Measurements from ENCODE around the gene TEX14.
A peak's percentile ranks its signal among the peaks of the same experiment; 100 is the strongest.
"Not testable (repeated sequence)": the region's sequence is repeated elsewhere in the genome, so short reads cannot be mapped to it uniquely, and the experiment has no call there.

The TEX14 gene

GRCh38 chr17:58691701-58692238 is at the start of gene TEX14:
Gene TEX14 (minus strand): TSS chr17:58692045. CDS start chr17:58652001, 40,044 bp downstream.
- DNase-seq (ENCODE audit: low spot score), result peak; percentile 47

- no peak for DNase-seq (ENCODE audit: low spot score)
Measured at GRCh38 chr17:58741121-58741625, 49.3 kb upstream of the TEX14 start.

GRCh38 chr17:58734811-58735210 is 43.0 kb upstream of the TEX14 start:
- DNase-seq (ENCODE audit: low spot score), result no peak

- no peak for DNase-seq (ENCODE audit: low spot score)
Measured at GRCh38 chr17:58734040-58734439, 42.2 kb upstream of the TEX14 start.

GRCh38 chr17:58730937-58731336 is 39.1 kb upstream of the TEX14 start:
- DNase-seq (ENCODE audit: low spot score), result no peak

GRCh38 chr17:58728798-58729197 is 37.0 kb upstream of the TEX14 start:
- no peak for DNase-seq (ENCODE audit: low spot score)

GRCh38 chr17:58722696-58723095 is 30.9 kb upstream of the TEX14 start:
- DNase-seq (ENCODE audit: low spot score), result no peak

GRCh38 chr17:58722274-58722673 is 30.4 kb upstream of the TEX14 start:
- DNase-seq (ENCODE audit: low spot score), result no peak

- peak; percentile 38 for DNase-seq (ENCODE audit: low spot score)
Measured at GRCh38 chr17:58710948-58711552, 19.2 kb upstream of the TEX14 start.

GRCh38 chr17:58706351-58707140 is 14.7 kb upstream of the TEX14 start:
- no peak for DNase-seq (ENCODE audit: low spot score)

GRCh38 chr17:58703916-58704286 is 12.1 kb upstream of the TEX14 start:
- DNase-seq (ENCODE audit: low spot score), result no peak

- no peak for DNase-seq (ENCODE audit: low spot score)
Measured at GRCh38 chr17:58703137-58703915, 11.5 kb upstream of the TEX14 start.

- DNase-seq (ENCODE audit: low spot score), result no peak
Measured at GRCh38 chr17:58702708-58703107, 10.9 kb upstream of the TEX14 start.

- DNase-seq (ENCODE audit: low spot score), result no peak
Measured at GRCh38 chr17:58702045-58702476, 10.2 kb upstream of the TEX14 start.

- no peak for DNase-seq (ENCODE audit: low spot score)
Measured at GRCh38 chr17:58699771-58700170, 7.9 kb upstream of the TEX14 start.

- no peak for DNase-seq (ENCODE audit: low spot score)
Measured at GRCh38 chr17:58694826-58695225, 3.0 kb upstream of the TEX14 start.

- DNase-seq (ENCODE audit: low spot score), result no peak
Measured at GRCh38 chr17:58694302-58694701, 2.5 kb upstream of the TEX14 start.

GRCh38 chr17:58693751-58694150 is 1.9 kb upstream of the TEX14 start:
- no peak for DNase-seq (ENCODE audit: low spot score)

- no peak for DNase-seq (ENCODE audit: low spot score)
Measured at GRCh38 chr17:58693208-58693607, 1.4 kb upstream of the TEX14 start.

- peak; percentile 99 for DNase-seq (ENCODE audit: low spot score)
Measured at GRCh38 chr17:58692239-58693055, 602 bp upstream of the TEX14 start, which contains the start of gene RAD51C. Gene RAD51C (plus strand): TSS chr17:58692602. CDS start chr17:58692644, 42 bp downstream.

- not testable (repeated sequence) for DNase-seq (ENCODE audit: low spot score)
Measured at GRCh38 chr17:58690033-58690432, 1.8 kb downstream of the TEX14 start.
